GM18511 (cell line): ENCODE data around the gene GRAMD1B.

ENCODE experiments used
- ATAC-seq: cut with Tn5 transposase; IDR thresholded peaks from one replicate; pipeline ENCODE4 v1.9.1; 2021; ENCODE audit warnings: mild to moderate bottlenecking, moderate library complexity; ENCODE audit not compliant: unreplicated experiment

GRAMD1B gene

GRCh38 chr11:123408619-123409455, 21.2 kb upstream of the GRAMD1B start:
- no peak for ATAC-seq

DNA sequence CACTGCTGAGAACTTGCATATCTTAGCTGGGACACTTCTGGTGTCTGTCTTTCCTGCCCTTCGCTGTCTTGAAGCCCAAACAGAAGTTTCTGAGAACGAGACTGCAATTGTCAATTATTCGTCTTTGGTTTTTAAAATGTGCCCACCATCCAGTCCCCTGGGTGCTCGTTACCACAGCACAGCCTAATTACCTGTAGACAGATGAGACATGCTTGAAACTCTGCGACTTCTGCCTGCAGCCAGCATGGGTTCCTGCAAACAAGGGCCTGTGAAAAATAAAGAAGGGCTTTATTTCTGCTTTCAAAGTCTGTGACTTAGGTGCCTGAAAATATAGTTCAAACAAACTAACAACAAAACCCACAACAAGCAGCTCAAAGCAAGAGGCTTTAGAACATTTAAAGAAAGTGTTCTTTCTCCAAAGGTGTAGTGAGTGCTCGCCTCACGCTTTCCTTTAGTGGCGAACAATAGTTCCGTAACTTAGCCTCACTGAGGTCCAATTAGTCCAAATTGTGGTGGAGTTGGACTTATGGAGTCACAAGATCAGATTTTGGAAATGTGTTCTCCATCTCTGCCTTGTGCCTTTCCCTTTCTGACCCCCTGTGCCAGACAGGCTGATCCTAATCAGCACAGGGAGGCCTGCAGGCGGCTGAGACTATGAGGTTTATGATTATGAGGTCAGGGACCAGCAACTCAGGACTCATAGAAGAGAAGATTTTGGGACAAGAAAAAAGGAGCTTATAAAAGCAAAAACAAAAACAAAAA, 20.4 kb upstream of the GRAMD1B start:
- ATAC-seq = no peak

DNA sequence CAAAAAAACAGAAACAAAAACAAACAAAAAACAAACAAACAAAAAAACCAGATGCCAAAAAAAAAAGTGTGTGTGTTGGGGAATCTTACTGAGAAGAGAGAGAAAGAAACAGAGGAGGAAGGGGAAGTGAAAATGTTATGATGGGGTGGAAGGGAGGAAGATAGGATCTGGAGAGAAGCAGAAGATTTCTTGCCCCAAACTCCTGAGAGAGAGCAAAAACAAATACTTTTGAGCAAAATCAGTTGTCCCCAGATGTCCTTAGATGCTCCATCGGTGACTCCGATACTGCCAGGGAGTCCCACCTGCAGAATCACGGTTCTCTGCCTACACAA, 19.9 kb upstream of the GRAMD1B start:
- ATAC-seq = no peak

DNA sequence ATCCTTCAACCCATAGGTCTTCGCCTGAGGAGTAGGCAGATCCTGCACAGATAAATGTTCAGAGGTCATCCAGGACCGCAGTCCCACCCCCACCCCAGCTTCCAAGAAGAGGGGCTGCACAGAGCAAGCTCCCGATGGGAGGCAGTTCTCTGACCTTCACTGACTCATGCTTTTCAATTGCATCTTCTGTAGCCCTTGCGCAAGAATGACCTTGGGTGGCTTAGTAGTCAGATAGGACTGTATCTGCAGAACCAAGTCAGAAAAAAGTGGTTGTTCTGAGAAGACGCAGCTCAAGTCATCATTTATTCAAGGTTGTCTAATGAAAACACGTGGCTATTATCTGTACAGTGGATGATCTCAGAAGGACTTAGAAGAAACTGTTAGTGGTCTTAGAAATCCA, 16.4 kb upstream of the GRAMD1B start:
- no peak for ATAC-seq

GRCh38 chr11:123416566-123416965, 13.5 kb upstream of the GRAMD1B start:
- no peak for ATAC-seq

DNA sequence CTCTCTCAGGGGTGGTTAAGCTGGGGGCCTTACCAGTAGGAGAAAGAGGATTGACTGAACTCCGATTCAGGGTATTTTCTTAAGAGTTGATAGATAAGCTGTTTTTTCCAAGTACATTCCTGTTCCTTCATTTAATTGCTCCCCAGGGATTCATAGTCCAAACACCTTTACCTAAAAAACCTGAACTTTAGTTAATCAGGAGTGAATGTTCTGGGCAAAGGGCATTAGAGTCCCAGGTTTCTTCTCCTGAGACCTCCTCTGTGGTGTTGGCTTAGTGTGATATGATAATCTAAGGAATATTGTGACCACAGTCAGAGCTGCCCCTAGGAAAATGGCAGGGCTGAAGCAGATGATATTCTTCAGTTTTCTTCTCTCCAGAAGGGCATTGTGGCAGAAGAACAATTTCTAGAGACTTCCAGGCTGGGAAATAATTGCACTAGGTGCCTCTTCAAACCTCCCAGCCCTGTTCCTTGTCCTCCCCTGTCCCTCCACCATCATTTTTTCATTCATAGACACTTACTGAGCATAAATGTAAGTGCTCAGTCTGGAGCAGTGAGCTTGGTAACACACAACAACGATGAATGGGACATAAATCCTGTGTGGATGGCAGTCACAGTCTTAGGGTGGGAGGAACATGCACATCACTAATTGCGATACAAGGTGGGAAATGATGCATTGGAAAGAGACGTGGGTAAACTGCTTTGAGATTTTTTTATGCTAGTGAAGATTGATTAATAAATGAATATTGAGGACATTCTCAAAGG, 11.5 kb upstream of the GRAMD1B start:
- ATAC-seq = no peak

GRCh38 chr11:123419731-123420452, 10.2 kb upstream of the GRAMD1B start:
- ATAC-seq = no peak

GRCh38 chr11:123421589-123421988, 8.5 kb upstream of the GRAMD1B start:
- no peak for ATAC-seq

- ATAC-seq = no peak
Observed at GRCh38 chr11:123425367-123425766, 4.7 kb upstream of the GRAMD1B start.

GRCh38 chr11:123426789-123427188, 3.3 kb upstream of the GRAMD1B start:
- no peak for ATAC-seq

GRCh38 chr11:123427405-123427804, 2.7 kb upstream of the GRAMD1B start:
- no peak for ATAC-seq

DNA sequence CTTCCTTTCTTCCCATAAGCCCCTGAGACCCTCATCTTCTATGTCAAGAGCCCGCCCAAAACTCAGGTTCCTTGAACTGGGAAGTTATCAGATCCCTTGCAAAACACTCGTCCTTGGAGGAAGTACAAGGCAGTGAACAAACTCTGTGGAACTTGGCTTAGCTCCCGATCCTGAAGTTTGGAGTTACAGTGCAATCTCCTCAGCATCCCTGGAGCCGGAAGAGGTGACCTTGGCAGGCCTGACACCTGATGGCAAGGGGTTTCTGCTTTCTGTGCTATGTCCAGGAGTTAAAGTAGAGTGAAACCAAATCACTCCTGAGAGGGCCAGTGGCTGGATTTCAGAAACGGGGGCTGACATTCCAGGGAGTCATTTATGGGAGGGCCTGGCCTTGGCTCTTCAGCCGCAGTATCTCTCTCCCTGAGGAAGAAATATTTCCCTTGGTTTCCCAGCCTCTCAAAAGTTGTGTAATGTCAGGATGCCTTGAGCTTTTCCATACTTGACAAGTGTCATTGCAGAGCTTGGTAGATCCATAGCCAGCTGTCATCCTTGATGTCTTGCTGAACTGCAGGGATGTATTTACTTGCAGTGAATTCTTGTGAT, 1.9 kb upstream of the GRAMD1B start:
- no peak for ATAC-seq

- ATAC-seq = no peak
Observed at GRCh38 chr11:123429336-123429735, 733 bp upstream of the GRAMD1B start.

DNA sequence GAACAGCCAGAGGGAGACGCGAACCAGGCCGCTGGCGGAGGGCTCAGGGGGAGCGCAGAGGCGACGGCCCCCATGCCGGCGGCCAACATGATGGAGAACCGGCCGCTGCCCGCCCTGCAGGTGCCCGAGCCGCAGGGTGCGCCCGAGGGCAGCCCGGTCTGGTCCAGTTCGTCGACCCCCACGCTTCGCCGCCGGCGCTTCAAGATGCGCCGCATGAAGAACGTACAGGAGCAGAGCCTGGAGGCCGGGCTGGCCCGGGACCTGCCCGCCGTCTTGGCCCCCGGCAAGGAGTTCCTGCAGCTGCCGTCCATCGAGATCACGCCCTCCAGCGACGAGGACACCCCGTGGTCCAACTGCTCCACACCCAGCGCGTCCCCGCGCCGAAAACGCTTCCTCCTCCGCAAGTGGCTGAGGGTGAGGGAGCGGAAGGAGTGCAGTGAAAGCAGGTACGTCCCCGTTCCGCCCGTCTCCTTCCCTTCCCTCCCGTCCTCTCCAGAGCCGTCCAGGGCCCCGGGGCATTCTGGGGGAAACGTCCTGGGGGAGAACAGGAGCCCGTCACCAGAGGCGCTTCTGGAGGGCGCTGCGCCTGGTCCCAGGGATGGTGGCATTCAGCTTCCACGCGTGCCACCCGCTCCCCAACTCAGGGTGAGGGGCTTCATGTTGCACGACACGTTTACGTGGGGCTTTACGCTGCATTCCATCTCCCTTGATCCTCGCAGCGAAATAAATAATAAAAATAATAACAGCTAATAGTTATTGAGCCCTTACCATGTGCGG, 840 bp downstream of the GRAMD1B start:
- peak; percentile 61 for ATAC-seq

- no peak for ATAC-seq
Observed at GRCh38 chr11:123431619-123432018, 1.6 kb downstream of the GRAMD1B start.

GRCh38 chr11:123434262-123434661, 4.2 kb downstream of the GRAMD1B start:
- ATAC-seq = no peak

GRCh38 chr11:123434911-123435310, 4.8 kb downstream of the GRAMD1B start:
- no peak for ATAC-seq

- ATAC-seq = no peak
Observed at GRCh38 chr11:123437236-123437979, 7.3 kb downstream of the GRAMD1B start.

- no peak for ATAC-seq
Observed at GRCh38 chr11:123438131-123438627, 8.1 kb downstream of the GRAMD1B start.
